MCF 10A (cell line): Measurements from ENCODE around the gene CLK4. TPM values are rescaled to one million over a fixed set of nuclear protein-coding genes. Genes with fewer than 3 reads are reported as not detected.

Experiments
- BruUV-seq: library from RNA; stranded (reverse); fragments of 400-500 nt; replicated peaks from 2 replicates; lab custom pipeline; 2021; lab: Mats Ljungman, UMichigan
- CTCF ChIA-PET: fragments of 300-600 bp; sonication (Branson Sonifier 250); formaldehyde crosslinking; extraction: SDS; loops from one replicate; lab custom pipeline; 2021; ENCODE audit warnings: antibody characterized with exemption, inconsistent platforms; lab: Yijun Ruan, JAX
- POLR2A ChIA-PET: fragments of 300-600, 350-650 bp; sonication (Branson Sonifier 250); formaldehyde crosslinking; extraction: SDS; loops from one replicate; lab custom pipeline; 2020; ENCODE audit warnings: antibody characterized with exemption, inconsistent platforms; lab: Yijun Ruan, JAX
- DNase-seq: peaks from one replicate; pipeline ENCODE4 v3.0.0-alpha.2; 2018; ENCODE audit not compliant: unreplicated experiment
- H3K27ac Mint-ChIP-seq: one replicate; pipeline ENCODE4 v1.8.0; 2022; ENCODE audit warnings: mild to moderate bottlenecking, low read depth, mixed read lengths; ENCODE audit not compliant: unreplicated experiment
- H3K27me3 Mint-ChIP-seq: one replicate; pipeline ENCODE4 v1.8.0; 2022; ENCODE audit warnings: mixed read lengths; ENCODE audit not compliant: insufficient read depth, unreplicated experiment
- H3K36me3 Mint-ChIP-seq: one replicate; pipeline ENCODE4 v1.8.0; 2022; ENCODE audit warnings: mild to moderate bottlenecking, moderate library complexity, mixed read lengths; ENCODE audit not compliant: insufficient read depth, unreplicated experiment
- H3K4me1 Mint-ChIP-seq: one replicate; pipeline ENCODE4 v1.8.0; 2022; ENCODE audit warnings: mixed read lengths; ENCODE audit not compliant: insufficient read depth, unreplicated experiment
- H3K4me3 Mint-ChIP-seq: one replicate; pipeline ENCODE4 v1.8.0; 2022; ENCODE audit warnings: mild to moderate bottlenecking, moderate library complexity, mixed read lengths; ENCODE audit not compliant: unreplicated experiment
- H3K9me3 Mint-ChIP-seq: one replicate; pipeline ENCODE4 v1.8.0; 2022; ENCODE audit warnings: mixed read lengths; ENCODE audit not compliant: unreplicated experiment
- CTCF ChIP-seq: fragments of 200-600 bp; IDR thresholded peaks from one replicate; pipeline ENCODE4 v1.8.0; 2022; ENCODE audit warnings: antibody characterized with exemption, mild to moderate bottlenecking; ENCODE audit not compliant: unreplicated experiment
- intact Hi-C: fragments of 100-400 bp; cut with micrococcal nuclease; formaldehyde crosslinking; loops from 2 replicates; pipeline ENCODE4 v1.14.1; 2022
- total RNA-seq: library from RNA; stranded (reverse); gene quantifications from 2 replicates; pipeline ENCODE4 v1.2.3, GENCODE V29; 2022

The CLK4 gene
- total RNA-seq, 1 experiment from 2014 or later, result 49.3 TPM

GRCh38 chr5:178640331-178641045 is 13.6 kb upstream of the CLK4 start:
- Mint-ChIP-seq H3K36me3 (peaks cover 17% of the 10 kb centered on the region), H3K9me3 (no peaks in the 10 kb centered on the region), H3K4me3 (no peak overlapping the region), H3K4me1 (peaks cover 49% of the 10 kb centered on the region), H3K27ac (no peak overlapping the region), H3K27me3 (no peaks in the 10 kb centered on the region)
- TF ChIP-seq CTCF, result no peak
- ChIA-PET CTCF (interaction anchor here (0.7 to 0.9 kb wide), 4 partner anchors 15 to 666 kb away, joined by 3 to 5 read pairs (median 4); no protein-coding TSS in a partner anchor), POLR2A (interaction anchor here (0.6 to 2.5 kb wide), 6 partner anchors 10 to 15 kb away, joined by 3 to 9 read pairs (median 4); partner anchors contain the start of gene CLK4)
- DNase-seq, result peak; percentile 53
- intact Hi-C loops, result no loop called here
- BruUV-seq, result no TSS peak

- H3K4me1 Mint-ChIP-seq, result peaks cover 29% of the 10 kb centered on the region
- ChIA-PET CTCF (interaction anchor here (0.5 to 0.6 kb wide), 3 partner anchors 408 to 1071 kb away, joined by 3 read pairs; no protein-coding TSS in a partner anchor), POLR2A (interaction anchor here (0.6 to 3.9 kb wide), 4 partner anchors 12 to 719 kb away, joined by 3 to 32 read pairs (median 4); partner anchors contain the start of gene CLK4)
- no peak for TF ChIP-seq CTCF
- H3K27me3 Mint-ChIP-seq, result no peaks in the 10 kb centered on the region
- BruUV-seq, result no TSS peak
- no peak overlapping the region for H3K27ac Mint-ChIP-seq
- H3K9me3 Mint-ChIP-seq, result no peaks in the 10 kb centered on the region
- H3K36me3 Mint-ChIP-seq, result peaks cover 18% of the 10 kb centered on the region
- H3K4me3 Mint-ChIP-seq, result no peak overlapping the region
- no peak for DNase-seq
- intact Hi-C loops, result no loop called here
These were observed 10.7 kb upstream of the CLK4 start for GRCh38 chr5:178637356-178638074.

- Mint-ChIP-seq H3K9me3 (no peaks in the 10 kb centered on the region), H3K4me1 (peaks cover 20% of the 10 kb centered on the region), H3K27ac (no peak overlapping the region), H3K36me3 (peaks cover 5% of the 10 kb centered on the region), H3K4me3 (no peak overlapping the region), H3K27me3 (no peaks in the 10 kb centered on the region)
- no peak for DNase-seq
- no TSS peak for BruUV-seq
- intact Hi-C loops, result no loop called here
- CTCF ChIA-PET, result no interaction called here
- TF ChIP-seq CTCF, result no peak
- POLR2A ChIA-PET, result interaction anchor here (0.6 to 3.8 kb wide), 3 partner anchors 10 to 278 kb away, joined by 3 to 34 read pairs (median 3); no protein-coding TSS in a partner anchor
These were observed 5.4 kb upstream of the CLK4 start for GRCh38 chr5:178632285-178632684.

GRCh38 chr5:178630951-178631350 is 4.1 kb upstream of the CLK4 start:
- no peak overlapping the region for H3K4me3 Mint-ChIP-seq
- TF ChIP-seq CTCF, result no peak
- POLR2A ChIA-PET, result interaction anchor here (1.0 to 3.8 kb wide), 13 partner anchors 9 to 430 kb away, joined by 3 to 34 read pairs (median 7); partner anchors contain the start of genes ZNF354A and ZNF354B
- H3K4me1 Mint-ChIP-seq, result peaks cover 20% of the 10 kb centered on the region
- no peaks in the 10 kb centered on the region for H3K9me3 Mint-ChIP-seq
- no TSS peak for BruUV-seq
- peaks cover 12% of the 10 kb centered on the region for H3K36me3 Mint-ChIP-seq
- DNase-seq, result no peak
- intact Hi-C loops, result no loop called here
- H3K27me3 Mint-ChIP-seq, result no peaks in the 10 kb centered on the region
- CTCF ChIA-PET, result interaction anchor here (0.5 to 1.3 kb wide), 2 partner anchors 100 to 1182 kb away, joined by 3 to 6 read pairs; partner anchors contain the start of gene ZNF354A
- H3K27ac Mint-ChIP-seq, result no peak overlapping the region
